HepG2 (cell line): ENCODE data around the gene RNASE7. TPM values are rescaled to one million over a fixed set of nuclear protein-coding genes. Genes with fewer than 3 reads are reported as not detected.

Experiments
- CBX5 ChIP-seq: sonication (generic); formaldehyde crosslinking; IDR thresholded peaks from 2 replicates; pipeline ENCODE4 v1.4.0; 2020; ENCODE audit warnings: missing genetic modification reagents, borderline replicate concordance
- ETV5 ChIP-seq: IDR thresholded peaks from 2 replicates; pipeline ENCODE4 v1.6.1; 2018; ENCODE audit warnings: missing biosample characterization, missing genetic modification reagents, inconsistent platforms, borderline replicate concordance
- FLYWCH1 ChIP-seq: sonication (generic); formaldehyde crosslinking; IDR thresholded peaks from 2 replicates; pipeline ENCODE4 v1.8.1; 2023; ENCODE audit warnings: mild to moderate bottlenecking, missing genetic modification reagents
- GMEB2 ChIP-seq: IDR thresholded peaks from 2 replicates; pipeline ENCODE4 v1.6.1; 2016; ENCODE audit warnings: missing biosample characterization, missing genetic modification reagents, low read depth
- HNRNPUL1 ChIP-seq: fragments of 200-400 bp; formaldehyde crosslinking; IDR thresholded peaks from 2 replicates; pipeline ENCODE4 v1.6.1; 2017; ENCODE audit warnings: low read depth, mild to moderate bottlenecking, low read length, moderate library complexity
- JUN ChIP-seq: sonication (generic); formaldehyde crosslinking; IDR thresholded peaks from 2 replicates; pipeline ENCODE4 v1.4.0; 2020; ENCODE audit warnings: mild to moderate bottlenecking, missing genetic modification reagents
- MBD4 ChIP-seq: IDR thresholded peaks from 2 replicates; pipeline ENCODE4 v1.6.1; 2012; ENCODE audit warnings: low read length, inconsistent platforms, borderline replicate concordance
- MTERF4 ChIP-seq: sonication (generic); formaldehyde crosslinking; IDR thresholded peaks from 2 replicates; pipeline ENCODE4 v1.8.0; 2023; ENCODE audit warnings: mild to moderate bottlenecking, missing genetic modification reagents
- SKIL ChIP-seq: sonication (generic); formaldehyde crosslinking; IDR thresholded peaks from 2 replicates; pipeline ENCODE4 v1.8.0; 2022; ENCODE audit warnings: missing genetic modification reagents, mild to moderate bottlenecking, moderate library complexity, borderline replicate concordance
- TFDP1 ChIP-seq: IDR thresholded peaks from 2 replicates; pipeline ENCODE4 v1.6.1; 2016; ENCODE audit warnings: missing compliant biosample characterization, missing genetic modification reagents, borderline replicate concordance
- ZFP37 ChIP-seq: sonication (generic); formaldehyde crosslinking; IDR thresholded peaks from 2 replicates; pipeline ENCODE4 v1.4.0; 2020; ENCODE audit warnings: missing genetic modification reagents, borderline replicate concordance
- ZFP91 ChIP-seq: sonication (generic); formaldehyde crosslinking; IDR thresholded peaks from 2 replicates; pipeline ENCODE4 v1.9.0; 2022; ENCODE audit warnings: missing genetic modification reagents, mild to moderate bottlenecking, borderline replicate concordance
- ZNF225 ChIP-seq: sonication (generic); formaldehyde crosslinking; IDR thresholded peaks from 2 replicates; pipeline ENCODE4 v1.4.0; 2020; ENCODE audit warnings: mild to moderate bottlenecking, missing genetic modification reagents
- ZNF609 ChIP-seq: sonication (generic); formaldehyde crosslinking; IDR thresholded peaks from 2 replicates; pipeline ENCODE4 v1.4.0; 2020; ENCODE audit warnings: mild to moderate bottlenecking, missing genetic modification reagents, borderline replicate concordance
- polyA plus RNA-seq, 8 experiments: library from polyadenylated mRNA; depleted of rRNA in 3 of 8; stranded (reverse) in 7 of 8; unstranded in 1 of 8; fragments of >200 nt; fragmentation: Illumina TruSeq in 4 of 8; extraction: Trizol in 4 of 8; gene quantifications; 2 replicates each; pipeline versions ENCODE4 v1.2.1 to v1.2.3, GENCODE V29; 2011 to 2016; ENCODE audit warnings: low read depth in 4 of 8, missing spikeins in 1 of 8, mixed read lengths in 1 of 8; ENCODE audit not compliant: insufficient read depth in 1 of 8
- total RNA-seq, 5 experiments: library from RNA; depleted of rRNA; stranded (reverse); fragments of >200 nt; fragmentation: Illumina TruSeq; extraction: Trizol; gene quantifications; 2 replicates each; pipeline ENCODE4 v1.2.3, GENCODE V29; 2016; ENCODE audit warnings: low read depth in 1 of 5

RNASE7 gene
- total and polyA plus RNA-seq, 2 of the 13 experiments (the other 11 are each of a cell fraction or from before 2014, with no cell fraction given) = 0.04 TPM; not detected in 1

GRCh38 chr14:21054123-21054767 is 12.1 kb downstream of the RNASE7 start (continued):
- peak; percentile 99 for TF ChIP-seq ETV5 (CRISPR knock-in tag)
- TF ChIP-seq MTERF4 (CRISPR knock-in tag) = peak; percentile 76; the same call in 1 of the 2 replicates
- peak; percentile 89; the same call in 1 of the 2 replicates for TF ChIP-seq SKIL (CRISPR knock-in tag)
- no peak for TF ChIP-seq GMEB2 (CRISPR knock-in tag)
- TF ChIP-seq TFDP1 = no peak; the same call in 1 of the 2 replicates
- no peak for TF ChIP-seq FLYWCH1 (CRISPR knock-in tag)
- TF ChIP-seq ZFP37 (CRISPR knock-in tag) = no peak
- peak; percentile 25; the same call in 1 of the 2 replicates for TF ChIP-seq CBX5
- no peak for TF ChIP-seq MBD4
- TF ChIP-seq ZNF609 = peak; percentile 88
- no peak for TF ChIP-seq HNRNPUL1
- TF ChIP-seq ZNF225 (CRISPR knock-in tag) = no peak
- TF ChIP-seq JUN = peak; percentile 74; the same call in 1 of the 2 replicates
- no peak for TF ChIP-seq ZFP91 (CRISPR knock-in tag)
